GM12865 (cell line): Measurements from ENCODE around the gene C2CD2.

Source experiments
- DNase-seq: peaks from one replicate; pipeline ENCODE4 v3.0.0; 2010; ENCODE audit warnings: low read depth
- H3K4me3 ChIP-seq: 2 replicates; pipeline ENCODE4 v1.5.1; 2011; ENCODE audit warnings: mild to moderate bottlenecking, low read depth, low read length, control low read depth
- CTCF ChIP-seq: IDR thresholded peaks from 2 replicates; pipeline ENCODE4 v1.5.1; 2011; ENCODE audit warnings: low read length, control low read depth, low read depth, inconsistent platforms; ENCODE audit not compliant: insufficient read depth; ENCODE audit errors: missing control alignments

Gene C2CD2

GRCh38 chr21:41974752-41975053, 20.9 kb upstream of the C2CD2 start:
- no peak overlapping the region for H3K4me3 ChIP-seq
- TF ChIP-seq CTCF = no peak
- DNase-seq = no peak

GRCh38 chr21:41973861-41974751, 20.3 kb upstream of the C2CD2 start:
- TF ChIP-seq CTCF = no peak
- DNase-seq = peak; percentile 77
- no peak overlapping the region; the same call in 1 of the 2 replicates for H3K4me3 ChIP-seq

- TF ChIP-seq CTCF = no peak
- DNase-seq = no peak
- no peak overlapping the region for H3K4me3 ChIP-seq
Measured at GRCh38 chr21:41973427-41973831, 19.6 kb upstream of the C2CD2 start.

GRCh38 chr21:41972511-41973205, 18.8 kb upstream of the C2CD2 start:
- TF ChIP-seq CTCF = no peak
- DNase-seq = no peak
- H3K4me3 ChIP-seq = no peak overlapping the region

- TF ChIP-seq CTCF = no peak
- no peak overlapping the region for H3K4me3 ChIP-seq
- DNase-seq = no peak
Measured at GRCh38 chr21:41971891-41972290, 18.1 kb upstream of the C2CD2 start.

GRCh38 chr21:41970751-41971653, 17.2 kb upstream of the C2CD2 start:
- TF ChIP-seq CTCF = no peak
- H3K4me3 ChIP-seq = no peak overlapping the region
- no peak for DNase-seq
